Psoas muscle (tissue), 8 donors: ENCODE data around the gene ZBTB8OS. TPM values are rescaled to one million over a fixed set of nuclear protein-coding genes. Genes with fewer than 3 reads are reported as not detected.

ENCODE experiments used
- ATAC-seq, 4 donors: fragments of 200-7000 bp; cut with Tn5 transposase; one replicate each; pipeline ENCODE4 v1.9.1; 2020; ENCODE audit warnings: moderate library complexity in 3 of 4, mild to moderate bottlenecking in 2 of 4
- DNase-seq, 2 donors: peaks; one replicate each; pipeline ENCODE4 v3.0.0-alpha.2; 2020
- H3K27ac ChIP-seq: fragments of 200-600 bp; one replicate; pipeline ENCODE4 v1.8.0; 2022
- H3K27me3 ChIP-seq, 3 donors: fragments of 200-600 bp in 1 of 3; one replicate each; pipeline versions ENCODE4 v1.6.1 to v1.8.0; 2013 to 2022; ENCODE audit warnings: low read length in 2 of 3, mild to moderate bottlenecking in 2 of 3, moderate library complexity in 1 of 3; ENCODE audit not compliant: insufficient read depth in 3 of 3
- H3K36me3 ChIP-seq, 2 donors: fragments of 200-600 bp in 1 of 2; one replicate each; pipeline versions ENCODE4 v1.6.1 to v1.8.0; 2013 to 2022; ENCODE audit warnings: low read depth in 1 of 2, mild to moderate bottlenecking in 1 of 2, moderate library complexity in 1 of 2; ENCODE audit not compliant: insufficient read depth in 1 of 2
- H3K4me1 ChIP-seq: fragments of 200-600 bp; one replicate; pipeline ENCODE4 v1.8.0; 2022
- H3K4me3 ChIP-seq: fragments of 200-600 bp; one replicate; pipeline ENCODE4 v1.8.0; 2022; ENCODE audit warnings: mild to moderate bottlenecking
- H3K9me3 ChIP-seq: fragments of 200-600 bp; one replicate; pipeline ENCODE4 v1.8.0; 2022
- WGBS, 3 donors: extraction: QIAGEN DNeasy Blood & Tissue Kit; methylation state at CpG; one replicate each; pipeline versions ENCODE4 v1.1.6 to v1.1.7; 2013; 5-methylcytosine and 5-hydroxymethylcytosine counted together
- intact Hi-C, 2 donors: fragments of 100-400 bp; cut with DNase I; formaldehyde crosslinking; loops; one replicate each; pipeline versions ENCODE4 v1.11.0 to v1.14.2; 2022
- polyA plus RNA-seq, 3 donors: library from polyadenylated mRNA; stranded (reverse); fragments of 200-250 nt; gene quantifications; one replicate each; pipeline ENCODE4 v1.2.3, GENCODE V29; 2013
- total RNA-seq, 4 donors: library from RNA; stranded (reverse); fragmentation: NEBNext Ultra II Directional in 2 of 4; extraction: Animal tissue kit (Norgen Biotek cat#: 25700) in 2 of 4; gene quantifications; one replicate each; pipeline versions ENCODE4 v1.2.1 to v1.2.4, GENCODE V29; 2021 to 2023
- TF ChIP-seq, protein P1 (sequence below): fragments of 200-600 bp; IDR thresholded peaks from one replicate; pipeline ENCODE4 v1.8.0; 2022; ENCODE audit warnings: antibody characterized with exemption
- donor health status: healthy with polysubstance abuse.
- donor health status: DM: no; HTN: no; CAD: no; lungs with moderate emphysema.
- donor health status: Bipolar disorder and iron deficiency.
- donor health status: healthy.
- donor health status: DM: yes; HTN: yes; CAD: no.
- donor health status: DM: no; HTN: no; CAD: no.
- donor health status: DM: no; HTN: no; CAD: no.
- donor health status: DM: yes; HTN: yes; CAD: no.

Gene ZBTB8OS
- total and polyA plus RNA-seq, 7 donors: 25.3 to 76.4 (median 38.5) TPM

DNA sequence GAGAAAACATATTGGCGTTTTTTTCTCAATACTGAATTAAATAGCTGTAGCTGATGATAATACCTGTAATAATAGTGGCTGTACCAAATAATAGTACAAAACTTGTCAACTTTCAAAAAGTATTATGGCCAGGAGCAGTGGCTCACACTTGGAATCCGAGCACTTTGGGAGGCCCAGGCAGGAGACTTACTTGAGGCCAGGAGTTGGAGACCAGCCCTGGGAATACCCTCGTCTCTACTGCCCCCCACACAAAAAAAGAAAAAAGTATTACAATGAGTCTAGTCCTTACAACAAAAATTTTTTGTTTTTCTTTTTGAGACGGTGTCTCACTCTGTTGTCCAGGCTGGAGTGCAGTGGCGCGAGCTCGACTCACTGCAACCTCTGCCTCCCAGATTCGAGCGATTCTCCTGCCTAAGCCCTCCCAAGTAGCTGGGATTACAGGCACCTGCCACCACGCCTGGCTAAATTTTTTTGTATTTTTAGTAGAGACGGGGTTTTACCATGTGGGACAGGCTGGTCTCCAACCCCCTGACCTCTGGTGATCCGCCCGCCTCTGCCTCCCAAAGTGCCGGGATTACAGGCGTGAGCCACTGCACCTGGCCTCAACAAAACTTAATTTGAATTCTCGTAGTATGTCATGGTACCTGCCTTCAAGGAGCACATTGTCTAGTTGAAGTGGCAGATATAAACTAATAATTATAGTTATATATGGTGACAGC is 2.1 kb upstream of the ZBTB8OS start:
- intact Hi-C loops: loop anchor here in 1 of 2 donors (5.0 kb wide), 1 partner anchor 50 kb away; the partner anchor contains the start of gene SYNC
- H3K4me1 ChIP-seq: peaks cover 42% of the 10 kb centered on the region
- WGBS, 3 donors: 81 to 88% (median 88%) methylated on average over 16 of the region's 16 CpGs
- H3K27ac ChIP-seq: peak overlapping the region; percentile 99
- no peak for ATAC-seq
- H3K4me3 ChIP-seq: peak overlapping the region; percentile 84
- H3K9me3 ChIP-seq: no peaks in the 10 kb centered on the region
- DNase-seq: no peak
- H3K36me3 ChIP-seq: peaks cover 0 to 62% of the 10 kb centered on the region in 2 donors
- no peaks in the 10 kb centered on the region for H3K27me3 ChIP-seq
- TF ChIP-seq, protein P1, sequence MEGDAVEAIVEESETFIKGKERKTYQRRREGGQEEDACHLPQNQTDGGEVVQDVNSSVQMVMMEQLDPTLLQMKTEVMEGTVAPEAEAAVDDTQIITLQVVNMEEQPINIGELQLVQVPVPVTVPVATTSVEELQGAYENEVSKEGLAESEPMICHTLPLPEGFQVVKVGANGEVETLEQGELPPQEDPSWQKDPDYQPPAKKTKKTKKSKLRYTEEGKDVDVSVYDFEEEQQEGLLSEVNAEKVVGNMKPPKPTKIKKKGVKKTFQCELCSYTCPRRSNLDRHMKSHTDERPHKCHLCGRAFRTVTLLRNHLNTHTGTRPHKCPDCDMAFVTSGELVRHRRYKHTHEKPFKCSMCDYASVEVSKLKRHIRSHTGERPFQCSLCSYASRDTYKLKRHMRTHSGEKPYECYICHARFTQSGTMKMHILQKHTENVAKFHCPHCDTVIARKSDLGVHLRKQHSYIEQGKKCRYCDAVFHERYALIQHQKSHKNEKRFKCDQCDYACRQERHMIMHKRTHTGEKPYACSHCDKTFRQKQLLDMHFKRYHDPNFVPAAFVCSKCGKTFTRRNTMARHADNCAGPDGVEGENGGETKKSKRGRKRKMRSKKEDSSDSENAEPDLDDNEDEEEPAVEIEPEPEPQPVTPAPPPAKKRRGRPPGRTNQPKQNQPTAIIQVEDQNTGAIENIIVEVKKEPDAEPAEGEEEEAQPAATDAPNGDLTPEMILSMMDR: no peak

DNA sequence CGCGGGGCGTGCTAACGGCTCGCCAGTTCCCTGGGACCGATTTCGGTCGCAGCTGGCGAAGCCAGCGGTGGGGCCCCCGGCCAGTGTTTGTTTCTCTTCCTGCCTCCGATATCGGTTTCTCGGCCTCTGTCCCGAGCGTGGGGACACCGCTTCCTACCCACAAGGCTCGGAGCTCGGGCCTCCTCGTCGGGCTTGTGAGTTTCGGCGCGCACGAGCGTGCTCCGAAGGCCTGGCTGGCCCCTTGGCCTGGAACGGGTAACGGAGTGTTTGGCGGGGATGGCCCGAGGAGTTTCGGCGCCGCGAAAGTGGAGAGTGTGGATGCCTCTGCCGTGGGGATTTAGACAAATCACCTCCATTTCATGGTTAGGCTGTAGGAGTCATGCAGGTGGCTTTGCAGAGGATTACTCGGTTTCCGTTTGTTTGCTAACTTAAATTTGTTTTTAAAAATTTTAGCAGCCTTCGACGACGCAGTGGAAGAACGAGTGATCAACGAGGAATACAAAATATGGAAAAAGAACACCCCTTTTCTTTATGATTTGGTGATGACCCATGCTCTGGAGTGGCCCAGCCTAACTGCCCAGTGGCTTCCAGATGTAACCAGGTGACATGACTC is 1.2 kb upstream of the ZBTB8OS start:
- peaks cover 43% of the 10 kb centered on the region for H3K4me1 ChIP-seq
- intact Hi-C loops: loop anchor here in 1 of 2 donors (5.0 kb wide), 1 partner anchor 51 kb away; the partner anchor contains the start of gene SYNC

DNA sequence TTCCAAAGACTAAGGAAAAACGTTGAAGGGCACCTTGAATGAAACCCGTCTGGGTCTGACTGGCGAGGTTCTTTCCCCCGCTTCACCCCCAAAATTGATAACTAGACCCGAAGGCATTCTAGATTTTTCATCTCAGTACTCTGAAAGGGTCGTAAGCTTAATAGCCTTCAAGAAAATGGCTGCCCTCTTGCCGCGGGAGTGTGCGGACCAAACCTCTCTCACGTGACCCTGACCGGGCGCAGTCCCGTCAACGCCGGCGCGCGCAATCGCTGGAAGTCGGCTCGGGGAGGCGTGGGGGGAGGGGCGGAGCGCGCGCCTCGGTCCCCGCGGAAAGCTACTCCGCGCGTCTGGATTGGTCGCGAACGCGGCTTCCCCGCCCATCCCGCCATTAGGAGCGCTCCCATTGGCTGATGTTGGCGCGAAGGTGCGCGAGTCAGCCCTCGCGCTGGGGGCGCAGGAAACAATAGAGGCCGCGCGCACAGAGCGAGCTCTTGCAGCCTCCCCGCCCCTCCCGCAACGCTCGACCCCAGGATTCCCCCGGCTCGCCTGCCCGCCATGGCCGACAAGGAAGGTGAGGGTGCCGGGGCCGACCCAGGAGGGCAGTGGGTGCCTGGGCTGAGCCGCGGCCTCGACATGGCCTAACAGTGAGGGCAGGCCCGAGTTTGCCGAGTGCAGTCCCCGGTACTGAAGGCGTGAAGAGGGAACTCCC is 556 bp upstream of the ZBTB8OS start, which contains the start of gene RBBP4:
TSS of gene RBBP4 (plus strand) at position 457 of the 709 bp plus-strand sequence. CDS start at position 556, 99 bp downstream.
- peak; percentile 94 to 96 (median 96) for ATAC-seq
- no peaks in the 10 kb centered on the region for H3K27me3 ChIP-seq
- H3K9me3 ChIP-seq: no peaks in the 10 kb centered on the region
- peaks cover 0 to 50% of the 10 kb centered on the region in 2 donors for H3K36me3 ChIP-seq
- H3K4me1 ChIP-seq: peaks cover 43% of the 10 kb centered on the region
- TF ChIP-seq, protein P1: peak; percentile 1
- peak within 1 kb of the TSS; percentile 99 for H3K27ac ChIP-seq
- DNase-seq: peak; percentile 99
- H3K4me3 ChIP-seq: peak within 1 kb of the TSS; percentile 84
- intact Hi-C loops: loop anchor here in 1 of 2 donors (5.0 kb wide), 1 partner anchor 51 kb away; the partner anchor contains the start of gene SYNC
- WGBS, 3 donors: 0% methylated on average over 47 to 67 of the region's 67 CpGs

More for the DNA sequence above, 1.2 kb upstream of the ZBTB8OS start:
- no peak for DNase-seq
- ATAC-seq: peak; percentile 5 to 21 (median 14)
- H3K36me3 ChIP-seq: peaks cover 0 to 54% of the 10 kb centered on the region in 2 donors
- peak overlapping the region; percentile 99 for H3K27ac ChIP-seq
- TF ChIP-seq, protein P1: no peak
- WGBS, 3 donors: 1% methylated on average over 40 to 43 of the region's 43 CpGs
- no peaks in the 10 kb centered on the region for H3K9me3 ChIP-seq
- peak overlapping the region; percentile 84 for H3K4me3 ChIP-seq
- H3K27me3 ChIP-seq: no peaks in the 10 kb centered on the region

DNA sequence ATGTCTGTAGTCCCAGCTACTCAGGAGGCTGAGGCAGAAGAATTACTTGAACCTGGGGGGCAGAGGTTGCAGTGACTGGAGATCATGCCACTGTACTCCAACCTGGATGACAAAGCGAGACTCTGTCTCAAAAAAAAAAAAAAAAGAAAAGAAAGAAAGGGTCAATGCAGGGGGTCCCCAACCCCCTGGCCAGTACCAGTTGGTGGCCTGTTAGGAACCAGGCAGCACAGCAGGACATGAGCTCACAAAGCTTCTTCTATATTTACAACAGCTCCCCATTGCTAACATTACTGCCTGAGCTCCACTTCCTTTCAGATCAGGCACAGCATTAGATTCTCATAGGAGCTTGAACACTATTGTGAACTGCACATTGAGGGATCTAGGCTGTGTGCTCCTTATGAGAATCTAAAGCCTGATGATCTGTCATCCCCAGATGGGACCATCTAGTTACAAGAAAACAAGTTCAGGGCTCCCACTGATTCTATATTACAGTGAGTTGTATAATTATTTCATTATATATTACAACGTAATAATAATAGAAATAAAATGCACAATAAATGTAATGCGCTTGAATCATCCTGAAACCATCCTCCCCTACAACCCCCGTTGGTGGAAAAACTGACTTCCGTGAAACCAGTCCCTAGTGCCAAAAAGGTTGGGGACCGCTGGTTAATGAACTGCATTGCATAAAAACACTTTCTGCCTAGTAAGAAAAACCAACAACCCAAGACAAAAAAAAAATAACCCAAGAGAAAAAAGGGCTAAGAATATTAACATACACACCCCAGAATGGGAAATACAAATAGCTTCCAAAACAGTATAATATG is 2.8 kb downstream of the ZBTB8OS start:
- no peak overlapping the region for H3K27ac ChIP-seq
- WGBS, 3 donors: 78 to 79% (median 79%) methylated on average over 6 of the region's 6 CpGs
- TF ChIP-seq, protein P1: no peak
- H3K9me3 ChIP-seq: no peaks in the 10 kb centered on the region
- no peak for ATAC-seq
- H3K4me1 ChIP-seq: peaks cover 27% of the 10 kb centered on the region
- DNase-seq: no peak
- H3K27me3 ChIP-seq: no peaks in the 10 kb centered on the region
- intact Hi-C loops: no loop called here
- peaks cover 0 to 18% of the 10 kb centered on the region in 2 donors for H3K36me3 ChIP-seq
- H3K4me3 ChIP-seq: no peak overlapping the region
